GM19397 (cell line): ENCODE data around the gene APCDD1.

Experiments used
- ATAC-seq: cut with Tn5 transposase; IDR thresholded peaks from one replicate; pipeline ENCODE4 v1.9.1; 2021; ENCODE audit warnings: mild to moderate bottlenecking, moderate library complexity; ENCODE audit not compliant: unreplicated experiment

APCDD1 gene

DNA sequence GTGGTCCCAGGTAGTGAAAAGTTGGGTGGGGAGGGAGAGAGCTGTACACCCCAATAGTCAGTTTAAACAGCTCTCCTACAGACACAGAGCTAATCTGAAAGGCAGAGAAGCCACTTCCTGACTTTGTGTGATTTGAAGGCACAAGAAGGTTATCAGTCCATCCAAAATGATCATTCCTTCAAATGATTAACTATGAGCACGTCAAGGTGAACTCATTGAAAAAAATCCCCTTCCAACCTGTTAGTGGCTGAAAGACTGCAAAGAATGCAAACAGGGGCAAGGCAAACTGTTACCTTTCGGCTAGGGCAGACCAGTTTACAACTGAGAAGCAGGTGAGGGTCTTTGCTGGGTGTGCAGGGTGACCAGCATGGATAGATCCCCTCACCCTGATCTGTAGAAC, 22.8 kb upstream of the APCDD1 start:
- ATAC-seq: no peak

DNA sequence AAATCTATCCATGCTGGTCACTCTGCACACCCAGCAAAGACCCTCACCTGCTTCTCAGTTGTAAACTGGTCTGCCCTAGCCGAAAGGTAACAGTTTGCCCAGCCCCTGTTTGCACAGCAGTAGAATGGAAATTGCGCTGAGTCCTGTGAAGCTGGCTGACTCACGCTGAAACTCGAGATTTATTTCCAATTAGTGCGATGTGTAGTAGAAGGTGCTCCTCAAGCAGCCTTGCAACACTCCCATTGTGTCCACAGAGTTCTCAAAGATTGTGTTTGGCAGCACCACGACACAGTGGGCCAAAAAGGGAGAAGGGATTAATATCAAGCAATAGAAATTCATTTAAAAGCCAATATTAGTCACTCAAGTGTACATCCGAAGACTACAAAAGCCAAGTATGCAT, 21.7 kb upstream of the APCDD1 start:
- no peak for ATAC-seq

DNA sequence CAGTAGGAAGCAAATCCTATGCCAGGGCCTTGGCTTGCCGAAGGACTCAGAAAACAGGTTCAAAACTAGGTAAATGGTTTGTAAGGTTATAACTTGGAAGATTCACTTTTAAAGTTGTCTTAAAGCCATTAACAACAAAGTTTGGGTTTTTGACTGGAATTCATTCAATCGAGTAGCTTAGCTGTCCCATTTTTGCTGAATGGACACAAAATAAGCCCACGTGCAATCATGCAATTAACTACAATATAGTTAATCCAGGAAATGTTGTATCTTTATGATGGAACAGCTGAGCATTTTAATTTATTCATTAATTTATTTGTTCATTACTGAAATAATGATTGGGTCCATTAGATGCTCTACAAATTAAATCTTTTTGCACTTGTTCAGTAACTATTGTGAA, 18.3 kb upstream of the APCDD1 start:
- no peak for ATAC-seq

DNA sequence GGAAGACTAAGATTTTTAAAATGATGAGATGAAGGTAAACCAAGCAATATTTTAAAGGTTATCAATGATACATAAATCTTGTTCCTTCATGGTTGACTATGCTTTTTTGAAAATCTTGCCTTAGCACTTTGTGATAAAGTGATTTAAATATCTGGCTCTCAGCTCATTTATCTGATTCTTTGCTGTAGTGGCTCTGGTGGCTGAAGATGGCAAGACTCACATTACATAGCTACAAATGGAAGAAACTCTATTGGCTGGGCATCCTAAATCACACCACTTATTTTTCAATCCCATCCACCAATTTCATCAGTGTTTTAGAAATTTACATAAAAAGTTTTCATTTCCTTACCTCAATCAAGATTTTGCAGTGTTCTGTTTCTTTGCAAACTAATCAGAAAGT, 16.6 kb upstream of the APCDD1 start:
- no peak for ATAC-seq

DNA sequence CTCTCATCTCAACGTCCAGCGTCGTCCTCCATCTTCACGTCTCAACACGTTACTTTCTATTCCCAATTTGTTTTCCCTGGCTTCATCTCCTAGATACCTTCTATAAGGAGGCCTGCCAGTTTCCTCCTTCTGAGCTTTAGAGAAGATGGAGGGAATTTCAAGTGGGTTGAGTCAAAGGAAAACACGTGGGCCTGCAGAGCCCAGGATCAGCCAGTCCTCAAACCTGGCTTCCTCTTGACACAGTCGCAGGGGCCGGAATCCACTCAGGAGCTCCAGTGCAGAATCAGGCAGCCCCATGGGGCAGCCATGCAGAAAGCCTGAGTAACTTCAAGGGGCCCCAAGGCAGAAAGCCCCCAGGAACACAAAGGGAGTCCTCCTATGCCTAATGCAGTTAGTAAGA, 14.5 kb upstream of the APCDD1 start:
- no peak for ATAC-seq

DNA sequence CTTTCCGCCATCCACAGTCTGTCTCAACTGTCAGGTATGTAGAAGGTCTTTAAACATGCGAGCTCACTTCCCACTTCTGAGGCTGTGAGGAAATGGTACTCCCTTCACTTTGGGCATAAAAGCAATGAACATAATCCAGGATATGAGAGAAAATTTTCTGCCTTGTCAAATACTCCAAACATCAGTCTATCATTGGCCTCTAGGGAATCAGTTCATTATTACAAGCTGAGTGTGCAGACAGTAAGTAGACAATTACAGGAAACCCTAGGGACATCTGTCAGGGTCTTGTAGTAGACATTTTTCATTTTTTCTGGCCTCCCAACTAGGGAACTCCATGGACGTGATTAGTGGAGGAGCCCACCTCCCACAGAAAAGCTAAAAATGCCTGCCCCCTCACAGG, 13.6 kb upstream of the APCDD1 start:
- ATAC-seq: no peak

DNA sequence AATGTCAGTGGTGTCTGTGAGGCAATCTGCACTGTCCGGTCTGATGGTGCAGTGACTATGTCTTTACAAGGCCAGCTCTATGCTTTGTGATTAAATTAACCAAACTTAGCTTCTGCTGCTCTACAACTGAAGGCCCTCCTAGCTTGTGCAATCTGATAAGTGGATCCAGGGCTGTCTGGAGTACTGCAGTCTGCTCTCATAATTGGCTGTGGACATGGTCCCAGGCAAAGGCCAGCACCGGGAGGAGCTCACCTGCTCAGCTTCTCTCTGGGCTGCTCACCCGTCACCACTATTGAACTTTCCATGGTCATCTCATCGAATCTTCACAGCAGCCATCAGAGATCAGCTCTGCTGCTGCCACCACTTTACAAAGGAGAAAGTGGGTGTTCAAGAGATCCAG, 13.0 kb upstream of the APCDD1 start:
- ATAC-seq: no peak

DNA sequence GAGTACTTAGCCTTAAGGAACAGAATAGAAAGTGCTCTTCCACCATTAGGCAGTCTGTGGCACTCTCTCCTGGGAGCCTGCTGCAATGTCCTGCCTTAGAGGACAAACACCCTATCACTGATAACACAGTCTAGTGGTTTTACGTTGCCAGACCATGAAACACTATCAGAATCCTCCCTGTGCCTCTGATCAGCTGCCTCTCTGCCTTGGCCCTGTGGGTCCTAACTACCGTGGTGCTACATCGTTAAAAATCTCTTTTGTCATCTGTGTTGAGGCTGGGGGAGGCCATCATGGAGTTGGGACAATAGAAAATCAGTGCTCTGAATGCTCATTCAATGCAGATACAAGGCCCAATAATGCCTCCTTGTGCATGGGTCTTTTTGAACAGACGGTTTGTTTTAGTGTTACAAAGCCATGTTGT, 11.9 kb upstream of the APCDD1 start:
- ATAC-seq: no peak

DNA sequence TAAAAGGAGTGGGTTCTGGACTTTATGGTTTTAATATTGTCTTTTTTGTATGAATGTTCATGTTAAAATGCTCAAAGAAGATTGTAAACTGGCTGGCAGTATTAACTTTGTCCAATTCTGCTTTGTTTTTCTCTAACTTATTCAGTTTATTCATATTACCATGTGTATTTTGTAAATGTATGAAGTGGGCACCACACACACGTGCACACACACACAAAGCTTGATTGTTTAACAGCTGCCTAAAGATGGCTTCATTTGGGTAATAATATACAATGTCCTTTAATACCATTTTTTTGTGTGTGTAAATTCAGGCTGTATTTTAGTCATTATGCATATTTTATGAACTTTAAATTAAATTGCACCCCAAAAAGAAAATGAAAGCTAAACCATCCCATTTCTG, 11.4 kb upstream of the APCDD1 start:
- ATAC-seq: no peak

DNA sequence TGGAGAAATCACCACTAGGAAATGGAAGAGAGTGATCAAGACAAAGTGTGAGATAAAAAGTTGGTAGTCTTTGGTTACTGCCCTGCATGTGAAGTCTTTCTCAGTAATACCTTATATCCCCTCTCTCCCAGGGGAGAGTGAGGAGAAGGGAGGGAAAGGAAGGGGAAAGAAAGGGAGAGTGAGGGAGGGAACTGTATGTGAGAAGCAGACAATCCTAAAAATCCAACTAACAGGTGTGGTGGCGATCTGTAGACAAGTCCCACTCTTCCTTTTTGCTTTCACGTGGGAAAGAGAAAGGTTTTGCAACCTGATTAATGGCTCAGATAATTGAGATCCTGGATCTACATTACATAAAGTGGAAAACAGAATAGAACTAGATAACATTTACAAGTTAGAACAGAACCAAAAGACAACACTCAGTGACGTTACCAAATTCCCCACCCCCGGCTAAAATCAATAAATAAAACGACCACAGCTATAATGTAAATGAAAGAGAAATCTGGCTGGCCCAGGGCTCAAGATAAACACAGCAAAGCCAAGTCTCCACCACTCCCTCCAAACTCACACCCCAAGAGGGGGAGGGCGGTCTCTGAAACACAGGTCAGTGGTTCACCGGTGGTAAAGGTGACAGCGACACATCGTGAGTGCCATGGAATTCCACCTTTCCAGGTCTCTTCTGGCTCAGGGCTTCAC, 10.0 kb upstream of the APCDD1 start:
- ATAC-seq: no peak

DNA sequence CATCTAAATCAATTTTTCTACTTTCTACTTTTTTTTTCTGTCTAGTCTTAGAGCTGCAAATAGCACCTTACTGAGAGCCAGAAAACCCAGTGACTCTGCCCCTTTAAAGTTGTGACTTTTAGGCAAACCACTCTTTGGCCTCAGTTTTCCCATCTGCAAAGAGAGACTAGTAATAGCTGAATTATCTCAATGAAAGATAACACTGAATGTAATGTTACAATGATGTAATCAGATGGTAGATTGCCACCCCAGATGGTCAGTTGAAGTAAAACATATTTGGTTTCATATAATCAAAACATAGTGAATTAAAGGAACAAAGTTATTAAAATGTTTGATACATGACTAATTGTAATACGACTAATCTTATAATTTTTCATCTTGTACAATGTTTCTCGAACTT, 5.0 kb upstream of the APCDD1 start:
- no peak for ATAC-seq

DNA sequence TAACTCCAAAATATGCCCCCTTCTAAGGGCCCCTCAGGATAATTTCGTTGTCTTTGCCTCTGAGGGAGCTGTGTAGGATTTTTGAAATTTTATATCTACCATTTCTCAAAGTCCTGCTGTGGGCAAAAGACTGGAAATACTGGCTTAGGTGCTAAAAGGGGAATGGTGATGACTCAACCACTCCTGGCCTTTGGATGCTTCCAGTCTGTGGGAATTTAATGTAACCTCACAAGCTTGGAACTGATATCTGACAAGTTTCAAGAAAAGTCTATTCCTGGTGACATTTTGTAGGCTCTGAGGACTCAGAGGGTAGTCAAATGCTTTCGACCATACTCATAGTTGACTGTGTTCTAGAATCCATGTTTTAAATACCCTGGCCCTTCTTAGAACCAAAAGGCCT, 3.4 kb upstream of the APCDD1 start:
- no peak for ATAC-seq

DNA sequence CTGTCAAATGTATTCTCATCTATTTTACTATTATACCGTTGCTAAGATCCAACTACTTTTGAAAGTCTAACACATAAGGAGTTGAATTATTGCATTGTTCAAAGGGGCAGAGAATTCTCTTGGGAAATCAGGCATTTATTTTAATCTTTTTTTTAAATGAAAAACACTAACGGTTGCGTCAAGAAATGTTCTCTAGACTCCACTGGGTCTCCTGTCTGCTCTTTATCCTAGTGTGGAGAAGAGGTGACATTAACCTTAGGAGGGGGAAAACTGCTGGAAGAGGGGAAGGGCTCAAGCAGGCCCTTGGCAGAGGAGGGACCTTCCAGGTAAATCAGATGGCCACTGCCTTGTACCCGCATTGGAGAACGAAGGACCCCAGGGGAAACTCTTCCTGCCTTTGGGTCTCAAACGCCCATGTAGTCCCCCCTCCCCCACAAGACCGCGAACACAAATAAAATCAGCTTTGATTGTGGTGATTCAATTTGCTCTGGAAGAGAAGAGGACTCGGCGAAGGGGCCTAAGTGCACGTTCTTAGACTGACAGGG, 1.1 kb upstream of the APCDD1 start:
- ATAC-seq: no peak

DNA sequence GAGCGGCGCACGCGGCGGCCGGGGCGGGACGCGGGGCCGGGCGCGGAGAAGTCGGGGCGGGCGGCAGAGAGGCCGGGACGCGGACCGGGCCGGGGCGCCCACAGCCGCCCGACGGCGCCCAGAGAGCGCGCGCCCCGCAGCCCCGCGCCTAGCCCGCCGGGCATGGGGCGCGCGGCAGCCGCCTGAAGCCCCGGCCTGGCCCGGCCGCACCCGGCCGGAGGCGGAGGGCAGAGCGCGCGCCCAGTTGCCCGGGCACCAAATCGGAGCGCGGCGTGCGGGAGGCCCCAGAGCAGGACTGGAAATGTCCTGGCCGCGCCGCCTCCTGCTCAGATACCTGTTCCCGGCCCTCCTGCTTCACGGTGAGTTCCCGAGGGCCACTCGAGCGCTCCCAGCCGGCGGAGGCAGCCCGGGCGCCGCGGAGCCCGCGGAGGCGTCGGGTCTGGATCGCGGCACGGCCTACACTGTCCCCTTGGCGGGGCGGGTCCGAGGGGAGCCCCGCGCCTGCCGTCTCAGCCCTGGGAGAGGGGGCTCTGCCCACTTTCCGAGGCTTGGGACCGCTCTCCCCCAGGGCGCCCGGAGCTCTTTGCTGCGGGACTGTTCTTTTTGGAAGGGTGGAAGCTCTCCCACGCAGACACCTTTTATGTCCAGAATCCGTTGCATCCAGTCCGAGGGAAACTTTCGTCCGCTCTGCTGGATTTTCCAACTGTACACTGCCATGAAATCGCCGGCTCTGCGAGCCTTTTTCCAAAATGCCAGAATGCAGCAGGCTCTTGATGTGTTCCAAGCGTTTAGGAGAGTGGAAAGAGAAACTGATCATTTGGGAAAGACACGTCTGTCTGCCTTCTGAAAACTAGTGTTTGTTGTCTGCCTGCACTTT, 484 bp downstream of the APCDD1 start:
- no peak for ATAC-seq

DNA sequence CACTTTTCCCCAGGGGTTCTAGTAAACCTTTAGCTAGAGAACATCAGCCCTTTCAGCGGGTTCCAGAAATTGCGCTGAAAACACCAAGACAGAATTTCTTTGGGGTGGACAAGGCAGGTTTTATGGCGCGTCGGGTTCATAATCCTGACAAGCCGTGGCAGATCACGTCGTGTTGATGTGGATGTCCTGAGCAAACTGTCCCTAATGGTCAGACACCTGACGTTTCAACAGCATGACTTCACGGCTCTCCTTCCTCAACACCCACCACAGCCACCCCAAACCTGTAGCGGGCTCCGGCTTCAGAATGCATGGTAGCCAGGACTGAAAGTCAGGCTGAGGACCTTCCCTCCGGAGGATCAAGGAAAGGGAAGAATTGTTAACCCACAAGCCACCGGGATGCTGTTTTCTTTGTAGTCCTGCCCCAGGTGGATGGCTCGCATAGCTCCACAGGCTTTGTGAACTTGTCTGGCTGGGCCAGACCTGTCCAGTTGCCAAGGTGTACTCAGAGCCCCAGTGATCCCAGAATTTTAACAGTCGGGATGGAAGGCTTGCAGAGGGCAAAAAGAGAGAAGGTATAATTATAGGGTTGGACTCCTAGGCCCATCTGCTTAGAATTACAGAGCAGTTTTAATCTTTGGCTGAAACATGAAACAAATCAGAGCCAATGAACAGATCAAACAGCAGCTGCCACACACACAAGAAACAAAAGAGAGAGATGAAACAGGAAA, 1.5 kb downstream of the APCDD1 start:
- no peak for ATAC-seq

DNA sequence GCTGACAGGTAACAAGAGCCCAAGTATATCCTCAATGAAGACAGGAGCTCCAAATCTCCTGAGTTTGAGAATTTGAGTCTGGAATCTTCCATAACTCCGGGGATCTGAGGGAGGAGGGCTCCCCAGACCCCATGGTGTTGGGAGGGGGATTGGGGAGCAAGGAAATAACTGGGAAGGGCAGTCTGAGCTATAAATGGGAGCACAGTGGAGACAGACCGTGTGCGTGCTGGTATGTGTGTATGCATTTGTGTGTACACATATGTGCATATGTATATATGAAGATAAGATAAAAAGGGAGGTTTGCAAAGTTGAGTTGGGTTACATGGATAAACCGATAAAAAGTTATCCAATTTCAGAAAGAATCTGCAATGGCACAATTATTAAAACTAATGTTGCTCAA, 2.3 kb downstream of the APCDD1 start:
- ATAC-seq: no peak

DNA sequence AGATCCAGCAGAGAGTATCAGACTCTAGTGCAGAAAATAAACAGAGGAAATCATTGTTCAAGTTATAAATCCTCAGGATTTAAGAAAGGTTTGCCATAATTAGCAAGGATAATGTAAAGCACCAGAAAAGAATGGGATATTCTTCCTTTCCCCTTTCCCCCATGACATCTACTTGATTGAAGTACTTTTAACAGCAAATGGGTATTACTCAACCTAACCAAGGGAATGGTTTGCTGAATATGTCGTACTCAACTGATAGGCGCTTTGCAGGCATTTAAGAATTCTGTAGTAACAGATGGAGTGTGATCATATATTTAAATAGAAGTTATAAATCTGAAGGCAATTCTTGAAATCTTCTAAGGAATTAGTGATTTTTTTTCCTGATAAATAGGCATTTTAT, 2.7 kb downstream of the APCDD1 start:
- ATAC-seq: no peak

DNA sequence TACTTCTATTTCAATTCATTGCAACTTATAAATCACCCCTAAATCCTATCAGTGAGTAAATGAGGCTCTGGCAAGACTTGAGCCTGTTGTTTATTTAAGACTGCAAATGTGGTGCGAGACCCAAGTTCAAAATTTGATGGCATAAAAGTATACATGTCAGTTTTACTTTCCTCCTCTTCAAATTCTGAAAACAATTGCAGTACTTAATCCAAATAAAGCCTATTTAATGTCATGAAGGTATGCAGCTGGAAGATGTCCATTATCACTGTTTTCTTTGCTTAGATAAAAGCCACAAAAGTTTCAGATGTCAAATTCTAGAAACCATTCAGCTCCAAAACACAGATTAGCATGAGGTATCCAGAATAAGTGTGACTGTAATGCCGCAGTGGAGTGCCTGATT, 3.3 kb downstream of the APCDD1 start:
- no peak for ATAC-seq

DNA sequence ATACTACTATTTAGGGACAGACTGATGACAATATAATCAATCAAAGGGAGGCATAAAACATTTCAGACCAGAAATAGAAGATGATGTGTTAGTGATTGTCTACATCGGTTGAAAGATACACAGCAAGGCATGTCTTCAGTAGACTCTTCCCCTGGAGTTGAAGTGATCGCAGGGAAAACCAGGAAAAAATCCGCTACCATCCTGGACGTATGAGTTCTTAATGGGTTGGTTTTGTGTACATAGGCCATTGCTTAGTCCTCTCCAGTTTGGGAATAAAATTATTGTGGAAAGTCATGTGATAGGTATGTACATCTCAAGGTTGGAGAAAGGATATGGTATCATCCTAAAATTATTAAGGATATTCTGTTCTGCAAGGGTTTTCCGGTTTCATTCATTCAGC, 4.3 kb downstream of the APCDD1 start:
- no peak for ATAC-seq

DNA sequence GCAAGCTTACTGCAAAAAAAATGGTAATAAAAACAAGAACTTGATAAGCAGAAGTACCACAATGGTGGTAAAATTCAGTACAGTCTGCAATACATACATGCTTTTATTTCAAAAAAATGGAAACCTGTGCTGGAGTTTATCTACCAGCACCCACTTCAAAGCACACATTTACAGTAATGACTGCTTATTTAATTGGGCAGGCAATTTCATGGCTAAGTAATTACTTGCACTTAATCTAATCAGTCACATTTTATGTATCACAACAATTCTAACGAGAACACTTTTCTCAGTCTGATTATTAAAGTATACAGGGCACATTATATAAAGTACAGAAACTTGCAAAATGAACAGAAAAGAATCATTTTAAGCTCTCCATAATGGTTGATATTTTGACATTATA, 5.2 kb downstream of the APCDD1 start:
- no peak for ATAC-seq

DNA sequence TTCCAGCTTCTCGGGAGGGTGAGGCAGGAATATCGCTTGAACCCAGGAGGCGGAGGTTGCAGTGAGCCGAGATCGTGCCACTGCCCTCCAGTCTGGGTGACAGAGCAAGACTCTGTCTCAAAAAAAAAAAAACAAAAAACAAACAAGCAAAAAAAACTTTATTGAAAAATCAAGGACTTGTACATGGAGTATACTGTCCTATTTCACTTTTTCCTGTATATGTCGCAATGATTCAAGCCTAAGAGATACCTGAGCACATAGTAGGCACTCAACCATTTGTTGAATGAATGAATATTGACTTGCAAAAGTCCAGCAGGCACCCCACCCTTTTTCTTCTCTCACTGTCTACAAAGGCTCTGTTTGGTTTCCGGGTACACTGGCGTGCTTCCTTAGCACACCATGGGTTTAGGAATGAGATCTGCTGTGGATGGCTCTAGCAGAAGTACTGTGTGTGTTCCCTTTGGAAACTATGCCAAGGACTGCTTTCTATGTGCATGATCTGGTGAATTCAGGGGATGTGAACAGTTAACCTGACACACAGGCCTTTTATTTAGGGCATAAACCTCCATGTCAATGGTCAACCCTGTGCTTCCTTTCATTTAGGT, 6.1 kb downstream of the APCDD1 start:
- ATAC-seq: no peak
